DMS53 treated with DMSO at 0.1 percent for 48 hours (cell line): ENCODE results near the gene TSC22D2.
"Not testable (repeated sequence)": the region's sequence is repeated elsewhere in the genome, so short reads cannot be mapped to it uniquely, and the experiment has no call there.

Source experiments
- DNase-seq: peaks from one replicate; lab custom pipeline; 2025; ENCODE audit not compliant: unreplicated experiment; lab: John Stamatoyannopoulos, UW

Gene TSC22D2

GRCh38 chr3:150446470-150446977 is 38.4 kb downstream of the TSC22D2 start:
- no peak for DNase-seq

- no peak for DNase-seq
Observed at GRCh38 chr3:150447084-150447483, 39.0 kb downstream of the TSC22D2 start.

- no peak for DNase-seq
Observed at GRCh38 chr3:150447631-150448465, 39.8 kb downstream of the TSC22D2 start.

DNA sequence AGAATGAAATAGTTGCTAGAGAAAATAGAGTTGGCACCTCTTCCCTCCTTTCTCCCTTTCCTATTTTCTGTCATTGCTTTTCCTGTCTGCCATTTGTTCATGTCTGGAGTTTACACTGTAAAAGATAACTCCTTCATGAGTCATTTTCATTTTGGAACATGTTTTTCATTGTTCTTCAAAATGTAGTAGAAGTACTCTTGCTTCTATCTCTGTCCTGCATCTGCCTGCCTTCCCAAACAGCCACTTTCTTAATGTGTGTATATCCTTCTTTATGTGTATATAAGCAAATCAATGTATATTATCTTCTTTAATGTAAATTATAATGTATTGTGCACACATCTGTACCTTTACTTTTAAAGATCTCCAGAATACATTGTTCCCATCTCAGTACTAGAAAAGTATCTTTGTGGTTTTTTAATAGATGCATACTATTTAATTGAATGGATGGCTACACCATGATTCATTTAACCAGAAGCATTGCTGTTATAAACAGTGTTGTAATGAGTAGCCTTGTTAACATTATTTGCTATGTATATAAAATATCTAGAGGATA is 41.1 kb downstream of the TSC22D2 start:
- DNase-seq: no peak

DNA sequence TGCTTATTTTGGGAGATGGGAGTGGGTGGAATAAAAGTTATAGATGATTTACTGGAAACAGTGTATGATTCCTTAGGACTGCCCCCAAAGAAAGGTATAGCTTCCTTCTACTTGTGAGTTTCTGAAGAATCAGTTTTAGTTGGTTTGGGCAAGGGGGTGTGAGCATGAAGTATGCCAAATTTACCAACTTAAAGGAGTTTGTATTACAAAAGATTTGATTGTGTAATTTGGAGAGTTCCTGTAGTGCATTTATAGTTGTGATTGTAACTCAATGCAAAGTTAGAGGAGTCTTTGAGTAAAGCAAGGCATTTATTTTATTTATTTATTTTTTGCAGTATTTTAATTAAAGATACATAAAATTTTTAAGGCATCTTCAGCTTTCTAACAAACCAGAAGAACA is 42.8 kb downstream of the TSC22D2 start:
- DNase-seq: no peak

- DNase-seq: no peak
Observed at GRCh38 chr3:150451329-150452048, 43.4 kb downstream of the TSC22D2 start.

- no peak for DNase-seq
Observed at GRCh38 chr3:150453353-150453752, 45.3 kb downstream of the TSC22D2 start.

GRCh38 chr3:150454085-150454484 is 46.0 kb downstream of the TSC22D2 start:
- DNase-seq: no peak

- DNase-seq: no peak
Observed at GRCh38 chr3:150454622-150455021, 46.5 kb downstream of the TSC22D2 start.

DNA sequence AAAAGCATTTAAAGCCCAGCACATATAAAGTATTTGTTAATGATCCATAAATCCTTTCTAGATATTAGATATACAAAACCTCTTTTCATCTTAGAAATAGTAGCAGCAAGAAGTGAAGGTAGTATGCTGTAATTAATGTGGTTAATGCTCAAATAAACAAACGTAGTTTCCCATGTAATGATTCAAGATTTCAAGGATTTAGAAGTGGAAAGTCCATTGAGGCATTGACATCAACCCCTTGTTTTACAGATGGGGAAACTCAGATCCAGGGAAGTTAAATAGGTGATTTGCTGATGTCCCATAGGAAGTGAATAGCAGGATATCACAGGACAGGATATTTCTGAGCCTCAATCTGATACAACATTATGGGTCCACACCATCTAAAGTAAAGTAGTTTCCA is 47.2 kb downstream of the TSC22D2 start:
- DNase-seq: no peak

DNA sequence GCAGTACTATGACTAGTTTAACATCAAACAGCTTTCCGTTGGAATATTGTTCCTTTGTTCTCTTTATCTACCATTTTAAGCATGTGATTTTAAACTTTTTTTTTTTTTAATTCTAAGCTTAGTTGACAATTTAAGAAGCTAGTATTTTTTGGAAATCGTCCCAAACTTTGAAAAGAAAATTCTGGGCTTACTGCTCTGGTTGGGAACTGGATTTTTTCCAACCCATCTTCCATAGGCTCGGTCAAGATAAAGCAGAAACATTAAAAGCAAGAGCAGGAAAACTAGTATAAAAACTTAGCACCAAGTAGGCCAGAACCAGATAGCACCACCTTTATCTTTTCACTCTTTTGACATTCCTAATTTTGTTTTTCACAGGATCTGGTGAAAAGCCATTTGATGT is 49.9 kb downstream of the TSC22D2 start:
- DNase-seq: no peak

DNA sequence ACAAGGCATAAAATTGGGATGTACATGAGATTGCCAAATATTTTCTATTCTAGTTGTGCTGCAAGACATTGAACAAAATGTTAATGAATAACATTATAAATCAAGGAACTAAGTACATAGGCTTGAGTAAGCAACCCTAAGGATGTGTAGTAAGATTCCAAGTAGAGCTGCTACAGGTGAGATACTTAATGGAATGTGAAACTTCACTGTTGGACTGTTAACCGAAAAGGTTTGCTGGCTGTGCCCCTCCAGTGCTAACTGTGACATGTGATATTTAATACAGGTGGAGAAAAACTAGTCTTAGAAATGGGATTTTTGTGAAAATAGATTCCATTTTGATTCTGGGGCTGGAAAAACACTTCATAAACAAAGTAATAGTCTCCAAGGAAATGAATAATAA is 52.4 kb downstream of the TSC22D2 start:
- no peak for DNase-seq

GRCh38 chr3:150461399-150461798 is 53.3 kb downstream of the TSC22D2 start:
- no peak for DNase-seq

DNA sequence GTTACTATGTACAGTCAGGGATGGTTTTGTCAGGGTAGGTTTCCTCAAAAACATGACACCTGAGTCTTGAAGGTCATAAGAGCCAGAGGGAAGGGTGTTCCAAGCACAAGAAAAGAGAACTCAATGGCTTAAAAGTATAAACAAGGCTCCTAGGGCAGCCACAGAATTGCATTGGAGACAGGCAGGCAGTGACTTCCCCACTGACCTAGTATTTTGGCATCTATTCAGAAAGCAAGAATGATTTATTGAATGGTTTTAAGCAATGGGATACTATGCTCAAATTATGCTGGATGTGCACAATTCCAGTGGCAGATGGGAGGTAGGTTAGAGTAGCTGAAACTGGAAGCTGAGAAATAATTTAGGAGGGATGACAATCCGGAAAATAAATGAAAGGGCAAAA is 54.0 kb downstream of the TSC22D2 start:
- no peak for DNase-seq

- DNase-seq: no peak
Observed at GRCh38 chr3:150464684-150465083, 56.6 kb downstream of the TSC22D2 start.

GRCh38 chr3:150467381-150467780 is 59.3 kb downstream of the TSC22D2 start:
- no peak for DNase-seq

GRCh38 chr3:150469031-150469930 is 61.2 kb downstream of the TSC22D2 start:
- peak; percentile 49 for DNase-seq

DNA sequence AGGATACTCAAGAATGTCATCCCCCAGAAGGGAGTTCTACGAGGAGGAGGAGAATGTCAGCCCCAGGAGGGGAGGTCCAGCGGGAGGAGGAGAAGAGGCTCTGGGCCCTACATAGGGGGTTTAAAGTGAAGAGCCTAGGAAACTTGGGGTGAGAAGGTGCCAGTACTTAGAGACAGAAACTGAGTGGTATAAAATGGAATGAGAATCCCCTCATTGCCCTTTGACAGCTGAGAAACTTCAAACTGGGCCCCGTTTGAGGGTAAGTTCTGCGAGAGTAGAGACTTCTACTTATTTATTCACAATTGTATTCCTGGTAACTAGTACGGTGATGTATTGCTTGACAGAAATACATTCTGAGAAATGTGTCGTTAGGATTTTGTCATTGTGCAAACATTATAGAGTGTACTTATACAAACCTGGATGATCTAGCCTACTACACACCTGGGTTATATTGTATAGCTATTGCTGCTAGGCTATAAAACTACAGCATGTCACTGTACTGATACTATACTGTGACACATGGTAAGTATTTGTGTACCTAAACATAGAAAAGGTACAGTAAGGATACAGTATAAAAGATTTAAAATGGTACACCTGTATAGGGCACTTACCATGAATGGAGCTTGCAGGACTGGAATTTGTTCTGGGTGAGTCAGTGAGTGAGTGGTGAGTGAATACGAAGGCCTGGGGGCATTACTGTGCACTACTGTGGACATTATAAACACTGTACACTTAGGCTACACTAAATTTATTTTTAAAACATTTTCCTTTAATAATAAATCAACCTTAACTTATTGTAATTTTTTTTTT is 62.0 kb downstream of the TSC22D2 start:
- DNase-seq: peak; percentile 72

GRCh38 chr3:150472421-150472820 is 64.3 kb downstream of the TSC22D2 start:
- no peak for DNase-seq

DNA sequence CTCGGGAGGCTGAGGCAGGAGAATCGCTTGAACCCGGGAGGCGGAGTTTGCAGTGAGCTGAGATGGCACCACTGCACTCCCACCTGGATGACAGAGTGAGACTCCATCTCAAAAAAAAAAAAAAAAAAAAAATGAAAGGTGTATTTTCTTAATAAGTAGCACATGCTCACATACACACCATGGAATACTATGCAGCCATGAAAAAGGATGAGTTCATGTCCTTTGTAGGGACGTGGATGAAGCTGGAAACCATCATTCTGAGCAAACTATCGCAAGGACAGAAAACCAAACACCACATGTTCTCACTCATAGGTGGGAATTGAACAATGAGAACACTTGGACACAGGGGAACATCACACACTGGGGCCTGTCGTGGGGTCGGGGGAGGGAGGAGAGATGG is 65.1 kb downstream of the TSC22D2 start:
- not testable (repeated sequence) for DNase-seq
